ENCODE results near the gene SIAH2. TPM values are rescaled to one million over a fixed set of nuclear protein-coding genes. Genes with fewer than 3 reads are reported as not detected.

The SIAH2 gene
- total and polyA plus RNA-seq, 2 experiments from 2014 or later, result 6.3 to 28.8 TPM

- TF ChIP-seq, protein P1, sequence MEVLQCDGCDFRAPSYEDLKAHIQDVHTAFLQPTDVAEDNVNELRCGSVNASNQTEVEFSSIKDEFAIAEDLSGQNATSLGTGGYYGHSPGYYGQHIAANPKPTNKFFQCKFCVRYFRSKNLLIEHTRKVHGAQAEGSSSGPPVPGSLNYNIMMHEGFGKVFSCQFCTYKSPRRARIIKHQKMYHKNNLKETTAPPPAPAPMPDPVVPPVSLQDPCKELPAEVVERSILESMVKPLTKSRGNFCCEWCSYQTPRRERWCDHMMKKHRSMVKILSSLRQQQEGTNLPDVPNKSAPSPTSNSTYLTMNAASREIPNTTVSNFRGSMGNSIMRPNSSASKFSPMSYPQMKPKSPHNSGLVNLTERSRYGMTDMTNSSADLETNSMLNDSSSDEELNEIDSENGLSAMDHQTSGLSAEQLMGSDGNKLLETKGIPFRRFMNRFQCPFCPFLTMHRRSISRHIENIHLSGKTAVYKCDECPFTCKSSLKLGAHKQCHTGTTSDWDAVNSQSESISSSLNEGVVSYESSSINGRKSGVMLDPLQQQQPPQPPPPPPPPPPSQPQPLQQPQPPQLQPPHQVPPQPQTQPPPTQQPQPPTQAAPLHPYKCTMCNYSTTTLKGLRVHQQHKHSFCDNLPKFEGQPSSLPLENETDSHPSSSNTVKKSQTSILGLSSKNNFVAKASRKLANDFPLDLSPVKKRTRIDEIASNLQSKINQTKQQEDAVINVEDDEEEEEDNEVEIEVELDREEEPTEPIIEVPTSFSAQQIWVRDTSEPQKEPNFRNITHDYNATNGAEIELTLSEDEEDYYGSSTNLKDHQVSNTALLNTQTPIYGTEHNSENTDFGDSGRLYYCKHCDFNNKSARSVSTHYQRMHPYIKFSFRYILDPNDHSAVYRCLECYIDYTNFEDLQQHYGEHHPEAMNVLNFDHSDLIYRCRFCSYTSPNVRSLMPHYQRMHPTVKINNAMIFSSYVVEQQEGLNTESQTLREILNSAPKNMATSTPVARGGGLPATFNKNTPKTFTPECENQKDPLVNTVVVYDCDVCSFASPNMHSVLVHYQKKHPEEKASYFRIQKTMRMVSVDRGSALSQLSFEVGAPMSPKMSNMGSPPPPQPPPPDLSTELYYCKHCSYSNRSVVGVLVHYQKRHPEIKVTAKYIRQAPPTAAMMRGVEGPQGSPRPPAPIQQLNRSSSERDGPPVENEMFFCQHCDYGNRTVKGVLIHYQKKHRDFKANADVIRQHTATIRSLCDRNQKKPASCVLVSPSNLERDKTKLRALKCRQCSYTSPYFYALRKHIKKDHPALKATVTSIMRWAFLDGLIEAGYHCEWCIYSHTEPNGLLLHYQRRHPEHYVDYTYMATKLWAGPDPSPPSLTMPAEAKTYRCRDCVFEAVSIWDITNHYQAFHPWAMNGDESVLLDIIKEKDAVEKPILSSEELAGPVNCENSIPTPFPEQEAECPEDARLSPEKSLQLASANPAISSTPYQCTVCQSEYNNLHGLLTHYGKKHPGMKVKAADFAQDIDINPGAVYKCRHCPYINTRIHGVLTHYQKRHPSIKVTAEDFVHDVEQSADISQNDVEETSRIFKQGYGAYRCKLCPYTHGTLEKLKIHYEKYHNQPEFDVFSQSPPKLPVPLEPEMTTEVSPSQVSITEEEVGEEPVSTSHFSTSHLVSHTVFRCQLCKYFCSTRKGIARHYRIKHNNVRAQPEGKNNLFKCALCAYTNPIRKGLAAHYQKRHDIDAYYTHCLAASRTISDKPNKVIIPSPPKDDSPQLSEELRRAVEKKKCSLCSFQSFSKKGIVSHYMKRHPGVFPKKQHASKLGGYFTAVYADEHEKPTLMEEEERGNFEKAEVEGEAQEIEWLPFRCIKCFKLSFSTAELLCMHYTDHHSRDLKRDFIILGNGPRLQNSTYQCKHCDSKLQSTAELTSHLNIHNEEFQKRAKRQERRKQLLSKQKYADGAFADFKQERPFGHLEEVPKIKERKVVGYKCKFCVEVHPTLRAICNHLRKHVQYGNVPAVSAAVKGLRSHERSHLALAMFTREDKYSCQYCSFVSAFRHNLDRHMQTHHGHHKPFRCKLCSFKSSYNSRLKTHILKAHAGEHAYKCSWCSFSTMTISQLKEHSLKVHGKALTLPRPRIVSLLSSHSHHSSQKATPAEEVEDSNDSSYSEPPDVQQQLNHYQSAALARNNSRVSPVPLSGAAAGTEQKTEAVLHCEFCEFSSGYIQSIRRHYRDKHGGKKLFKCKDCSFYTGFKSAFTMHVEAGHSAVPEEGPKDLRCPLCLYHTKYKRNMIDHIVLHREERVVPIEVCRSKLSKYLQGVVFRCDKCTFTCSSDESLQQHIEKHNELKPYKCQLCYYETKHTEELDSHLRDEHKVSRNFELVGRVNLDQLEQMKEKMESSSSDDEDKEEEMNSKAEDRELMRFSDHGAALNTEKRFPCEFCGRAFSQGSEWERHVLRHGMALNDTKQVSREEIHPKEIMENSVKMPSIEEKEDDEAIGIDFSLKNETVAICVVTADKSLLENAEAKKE (CRISPR knock-in tag; IDR thresholded peaks at IDR 0.05), result no peak
- no peak for TF ChIP-seq EZH2phosphoT487 (IDR thresholded peaks at IDR 0.05; ENCODE audit: unreplicated experiment)
- TF ChIP-seq REST (IDR thresholded peaks at IDR 0.05; ENCODE audit: unreplicated experiment), result no peak
- TF ChIP-seq EZH2 (IDR thresholded peaks at IDR 0.05; ENCODE audit: low read depth, unreplicated experiment), result no peak
Measured at GRCh38 chr3:150751781-150752263, 11.1 kb downstream of the SIAH2 start (continued).

- H3F3A ChIP-seq (replicated peaks; ENCODE audit: low read depth), result no peaks in the 10 kb centered on the region
- no peaks in the 10 kb centered on the region for H3K27me3 ChIP-seq (ENCODE audit: insufficient read depth)
- no peak overlapping the region for H2AFZ ChIP-seq
- no peak overlapping the region for H3K4me3 ChIP-seq
- Mint-ChIP-seq H3K9me3 (no peaks in the 10 kb centered on the region), H3K4me3 (no peak overlapping the region), H3K36me3 (ENCODE audit: low read depth) (no peaks in the 10 kb centered on the region), H3K27ac (no peak overlapping the region), H3K4me1 (peaks cover 5% of the 10 kb centered on the region), H3K27me3 (ENCODE audit: insufficient read depth, low read depth, poor library complexity) (peaks cover 2% of the 10 kb centered on the region)
- no peak overlapping the region for H3K4me2 ChIP-seq
- ATAC-seq (no peak), DNase-seq (ENCODE audit: low spot score) (no peak)
- H3K27ac ChIP-seq (ENCODE audit: low read depth), result no peak overlapping the region
- H3K4me1 ChIP-seq (ENCODE audit: insufficient read depth), result peaks cover 6% of the 10 kb centered on the region; the same call in 1 of the 2 replicates
- no peaks in the 10 kb centered on the region; the same call in 1 of the 2 replicates for H4K20me1 ChIP-seq (replicated peaks; ENCODE audit: insufficient read depth)
- H3K79me2 ChIP-seq (replicated peaks; ENCODE audit: insufficient read depth), result peaks cover 8% of the 10 kb centered on the region
- no peaks in the 10 kb centered on the region for H3K9me2 ChIP-seq (ENCODE audit: insufficient read depth)
- no peaks in the 10 kb centered on the region for H3K36me3 ChIP-seq (ENCODE audit: insufficient read depth)
- TF ChIP-seq, protein P1 (CRISPR knock-in tag; IDR thresholded peaks at IDR 0.05), result no peak
- TF ChIP-seq JUNB (IDR thresholded peaks at IDR 0.05; ENCODE audit: unreplicated experiment) (no peak), POLR2AphosphoS5 (IDR thresholded peaks at IDR 0.05; ENCODE audit: low read depth) (no peak)
Measured at GRCh38 chr3:150749255-150749654, 13.7 kb downstream of the SIAH2 start.
